Activated naive CD4-positive, alpha-beta T cell treated with anti-CD3 and anti-CD28 coated beads, Interleukin-2, amount 50 U/mL, for 24 hours (primary cell): ENCODE data around the gene SYT17.

Experiments used
- H3K27ac Mint-ChIP-seq: one replicate; pipeline ENCODE4 v1.8.0; 2021; ENCODE audit warnings: mild to moderate bottlenecking, mixed read lengths
- H3K27me3 Mint-ChIP-seq: one replicate; pipeline ENCODE4 v1.8.0; 2021; ENCODE audit warnings: mixed read lengths
- H3K36me3 Mint-ChIP-seq: one replicate; pipeline ENCODE4 v1.8.0; 2021; ENCODE audit warnings: mixed read lengths
- H3K4me1 Mint-ChIP-seq: one replicate; pipeline ENCODE4 v1.8.0; 2021; ENCODE audit warnings: mixed read lengths
- H3K4me3 Mint-ChIP-seq: one replicate; pipeline ENCODE4 v1.8.0; 2021; ENCODE audit warnings: mild to moderate bottlenecking, mixed read lengths
- H3K9me3 Mint-ChIP-seq: one replicate; pipeline ENCODE4 v1.8.0; 2021; ENCODE audit warnings: mixed read lengths

SYT17 gene

DNA sequence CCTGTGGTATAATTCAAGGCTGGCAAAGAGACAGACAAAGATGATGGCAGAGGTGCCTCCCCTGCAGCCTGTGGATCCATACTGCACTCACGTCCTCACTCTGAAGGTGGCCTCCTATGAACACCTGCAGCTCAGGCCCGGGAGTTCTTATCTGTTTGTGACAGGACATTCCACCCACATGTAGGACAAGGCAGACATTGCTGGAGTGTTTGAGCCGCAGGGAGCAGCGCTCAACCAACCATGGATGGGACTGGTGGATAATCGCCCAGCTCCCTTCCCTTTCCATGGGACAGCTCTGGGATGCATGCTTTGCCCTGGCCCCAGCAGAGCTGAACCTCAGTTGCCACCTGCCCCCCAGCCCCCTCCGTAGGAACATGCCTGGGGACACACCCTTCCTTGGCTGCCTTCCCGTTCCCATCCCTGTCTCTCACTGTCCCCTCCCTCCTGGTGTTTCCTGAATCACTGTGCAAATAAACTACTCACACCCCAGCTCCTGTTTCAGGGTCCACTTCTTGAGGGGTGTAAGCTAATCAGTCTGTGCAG is 32.1 kb upstream of the SYT17 start:
- H3K27me3 Mint-ChIP-seq: peaks cover 6% of the 10 kb centered on the region
- no peaks in the 10 kb centered on the region for H3K9me3 Mint-ChIP-seq
- no peak overlapping the region for H3K27ac Mint-ChIP-seq
- H3K36me3 Mint-ChIP-seq: no peaks in the 10 kb centered on the region
- peaks cover 5% of the 10 kb centered on the region for H3K4me1 Mint-ChIP-seq
- no peak overlapping the region for H3K4me3 Mint-ChIP-seq

DNA sequence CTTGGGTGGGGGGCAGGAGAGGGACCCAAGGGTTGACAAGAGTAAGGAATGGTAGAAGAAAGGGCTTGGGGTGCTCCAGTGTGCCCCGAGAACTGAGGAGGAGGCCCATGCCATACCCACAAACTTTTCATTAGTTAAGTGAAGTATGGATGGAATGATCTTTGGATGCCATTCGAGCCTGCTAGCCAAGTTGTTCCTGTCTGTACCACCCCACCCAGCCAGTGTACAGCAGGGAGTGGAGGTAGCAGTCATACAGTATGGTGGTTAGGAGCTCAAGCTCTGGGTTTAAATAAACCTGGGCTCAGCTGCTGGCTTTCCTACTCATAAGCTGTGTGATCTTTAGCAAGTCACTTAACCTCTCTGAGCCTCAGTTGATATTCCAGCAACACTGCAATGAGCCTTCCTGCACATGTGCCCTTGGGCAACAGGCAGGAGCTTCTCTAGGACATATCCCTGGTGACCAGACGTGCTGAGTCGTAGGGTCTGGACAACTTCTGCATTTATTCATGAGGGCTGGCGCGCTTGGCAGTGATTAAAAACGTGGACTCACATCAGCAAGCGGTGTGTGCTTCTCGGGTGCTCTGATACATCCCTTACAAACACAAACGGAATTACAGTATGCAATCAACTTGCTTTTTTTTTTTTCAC is 31.4 kb upstream of the SYT17 start:
- Mint-ChIP-seq H3K4me1 (no peaks in the 10 kb centered on the region), H3K27me3 (peaks cover 6% of the 10 kb centered on the region), H3K36me3 (no peaks in the 10 kb centered on the region), H3K9me3 (no peaks in the 10 kb centered on the region), H3K27ac (no peak overlapping the region), H3K4me3 (no peak overlapping the region)

DNA sequence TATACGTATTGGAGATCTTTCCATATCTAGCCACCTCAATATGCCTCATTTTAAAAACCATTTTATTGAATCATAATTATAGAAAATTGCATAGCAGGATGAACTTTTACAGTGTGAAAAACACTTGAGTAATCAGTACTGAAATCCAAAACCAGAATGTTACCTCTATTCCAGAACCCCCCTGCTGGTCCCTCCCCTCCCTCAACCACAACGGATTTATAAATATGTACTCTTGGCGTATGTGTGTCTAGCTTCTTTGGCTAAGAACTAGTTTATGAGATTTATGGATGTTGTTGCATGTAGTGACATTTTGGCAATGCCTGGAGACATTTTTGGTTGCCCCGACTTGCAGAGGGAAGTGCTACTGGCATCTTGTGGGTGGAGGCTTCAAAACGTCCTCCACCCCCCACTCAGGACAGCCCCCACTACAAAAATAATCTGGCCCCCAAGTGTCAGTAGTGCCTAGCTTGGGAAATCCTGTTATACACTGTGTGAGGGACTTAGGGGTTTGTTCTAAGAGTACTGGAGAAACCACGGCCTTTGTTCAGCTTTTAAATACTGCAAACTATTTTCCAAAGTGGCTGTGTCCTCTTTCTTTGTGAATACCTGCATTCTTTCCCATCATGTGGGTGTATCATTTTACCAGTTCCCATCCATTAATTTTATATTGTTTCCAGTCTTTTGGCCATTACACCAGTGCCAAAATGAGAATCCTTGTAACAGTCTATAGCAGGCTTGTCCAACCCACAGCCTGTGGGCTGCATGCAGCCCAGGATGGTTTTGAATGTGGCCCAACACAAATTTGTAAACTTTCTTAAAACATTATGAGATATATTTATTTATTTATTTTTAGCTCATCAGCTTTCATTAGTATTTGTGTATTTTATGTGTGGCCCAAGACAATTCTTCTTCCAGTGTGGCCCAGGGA is 30.6 kb upstream of the SYT17 start:
- no peaks in the 10 kb centered on the region for H3K36me3 Mint-ChIP-seq
- H3K27me3 Mint-ChIP-seq: peaks cover 7% of the 10 kb centered on the region
- no peaks in the 10 kb centered on the region for H3K9me3 Mint-ChIP-seq
- no peak overlapping the region for H3K27ac Mint-ChIP-seq
- H3K4me1 Mint-ChIP-seq: no peaks in the 10 kb centered on the region
- no peak overlapping the region for H3K4me3 Mint-ChIP-seq

DNA sequence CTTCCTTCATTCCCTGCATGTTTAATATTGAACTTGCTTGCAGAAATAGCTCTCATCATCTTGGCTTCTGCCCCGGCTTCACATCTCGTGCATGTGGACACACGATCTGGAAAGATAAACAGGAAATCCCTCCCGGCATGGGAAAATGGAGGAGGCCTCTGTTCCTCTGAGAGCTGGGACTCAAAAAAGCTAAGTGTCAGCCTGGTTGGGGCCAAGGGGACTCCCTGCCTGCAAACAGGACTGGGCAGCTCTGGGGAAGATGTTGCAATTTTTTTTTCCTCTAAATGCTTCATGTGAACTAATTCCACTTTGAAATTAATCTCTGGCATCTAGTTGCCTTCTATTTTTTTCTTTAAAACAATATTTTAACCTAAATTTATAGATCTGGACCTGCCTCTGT is 29.4 kb upstream of the SYT17 start:
- no peak overlapping the region for H3K4me3 Mint-ChIP-seq
- no peaks in the 10 kb centered on the region for H3K4me1 Mint-ChIP-seq
- no peaks in the 10 kb centered on the region for H3K9me3 Mint-ChIP-seq
- peaks cover 9% of the 10 kb centered on the region for H3K27me3 Mint-ChIP-seq
- H3K36me3 Mint-ChIP-seq: no peaks in the 10 kb centered on the region
- H3K27ac Mint-ChIP-seq: no peak overlapping the region

DNA sequence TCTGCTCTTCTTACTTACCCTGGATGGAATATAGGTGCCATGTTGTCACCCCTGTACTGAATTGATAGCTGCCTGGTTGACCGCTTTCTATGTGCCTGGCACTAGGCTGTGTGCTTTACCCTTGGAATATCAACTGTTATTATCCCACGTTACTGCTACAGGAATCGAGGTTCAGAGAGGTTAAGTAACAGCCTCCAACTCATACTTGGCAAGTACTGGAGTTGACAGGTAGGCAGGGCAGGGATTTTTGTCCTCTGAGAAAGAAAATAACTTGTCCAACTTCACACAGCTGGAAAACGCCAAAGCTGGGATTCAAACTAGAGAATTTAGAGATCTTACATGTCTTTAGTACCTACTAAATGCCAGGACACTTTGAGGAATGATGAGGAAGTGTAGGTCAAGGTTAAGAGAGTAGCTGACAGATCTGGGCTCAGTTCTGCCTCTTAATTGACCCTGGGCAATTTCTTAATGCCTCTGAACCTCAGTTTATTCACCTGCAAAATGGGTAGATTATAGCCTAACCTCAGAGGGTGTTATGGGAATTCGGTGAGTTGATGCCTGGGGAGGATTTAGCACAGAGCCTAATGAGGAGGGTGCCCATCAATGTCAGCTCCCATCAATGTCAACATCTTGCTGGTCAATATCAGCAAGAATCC is 28.5 kb upstream of the SYT17 start:
- Mint-ChIP-seq H3K36me3 (no peaks in the 10 kb centered on the region), H3K27me3 (peaks cover 9% of the 10 kb centered on the region), H3K27ac (no peak overlapping the region), H3K4me3 (no peak overlapping the region), H3K4me1 (no peaks in the 10 kb centered on the region), H3K9me3 (no peaks in the 10 kb centered on the region)

DNA sequence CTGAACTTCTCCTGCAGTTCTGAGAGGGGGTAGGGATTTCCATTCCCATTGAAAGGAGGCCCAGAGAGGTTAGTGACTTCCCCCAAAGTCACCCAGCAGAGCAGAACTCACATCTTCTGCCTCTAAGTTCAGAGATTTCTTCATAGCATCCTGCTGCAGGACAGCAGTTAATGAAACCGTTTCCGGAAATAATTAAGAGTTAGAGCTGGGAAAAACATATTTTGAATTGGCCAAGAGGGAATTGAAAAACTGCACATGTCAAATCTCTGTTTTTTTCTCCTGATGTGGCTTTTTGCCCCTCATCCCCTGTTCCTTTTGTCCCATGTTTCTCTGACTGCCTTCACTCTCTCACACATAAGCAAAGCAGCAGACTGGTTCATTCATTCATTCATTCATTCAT is 27.6 kb upstream of the SYT17 start:
- Mint-ChIP-seq H3K4me3 (no peak overlapping the region), H3K9me3 (no peaks in the 10 kb centered on the region), H3K4me1 (no peaks in the 10 kb centered on the region), H3K36me3 (no peaks in the 10 kb centered on the region), H3K27ac (no peak overlapping the region), H3K27me3 (peaks cover 9% of the 10 kb centered on the region)

DNA sequence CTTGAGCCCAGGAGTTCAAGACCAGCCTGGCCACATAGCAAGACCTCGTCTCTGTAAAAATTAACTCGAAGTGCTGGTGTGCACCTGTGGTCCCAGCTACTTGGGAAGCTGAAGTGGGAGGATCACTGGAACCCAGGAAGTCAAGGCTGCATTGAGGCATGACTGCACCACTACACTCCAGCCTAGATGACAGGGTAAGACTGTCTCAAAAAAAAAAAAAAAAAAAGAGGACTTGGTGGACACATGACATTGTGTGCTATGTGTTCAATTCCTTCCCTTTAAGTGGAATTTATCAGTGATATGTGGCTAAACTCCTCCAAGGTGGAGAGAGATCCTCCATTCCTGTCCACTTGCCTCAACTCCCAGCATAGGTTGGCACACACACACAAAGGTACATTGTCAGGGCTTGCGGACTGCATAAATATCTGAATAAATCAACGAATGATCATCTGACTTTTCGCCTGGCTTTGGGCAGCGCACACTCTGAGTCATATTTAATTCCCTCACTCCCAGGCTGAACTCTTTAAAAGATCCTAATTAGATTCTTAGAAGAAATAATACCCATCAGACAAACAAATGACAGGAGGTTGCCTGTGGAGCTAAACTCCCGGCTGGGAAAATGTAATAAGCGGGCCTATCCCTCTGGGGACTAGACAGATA is 25.0 kb upstream of the SYT17 start:
- no peak overlapping the region for H3K4me3 Mint-ChIP-seq
- H3K27ac Mint-ChIP-seq: no peak overlapping the region
- no peaks in the 10 kb centered on the region for H3K36me3 Mint-ChIP-seq
- peaks cover 9% of the 10 kb centered on the region for H3K27me3 Mint-ChIP-seq
- H3K9me3 Mint-ChIP-seq: no peaks in the 10 kb centered on the region
- H3K4me1 Mint-ChIP-seq: no peaks in the 10 kb centered on the region

DNA sequence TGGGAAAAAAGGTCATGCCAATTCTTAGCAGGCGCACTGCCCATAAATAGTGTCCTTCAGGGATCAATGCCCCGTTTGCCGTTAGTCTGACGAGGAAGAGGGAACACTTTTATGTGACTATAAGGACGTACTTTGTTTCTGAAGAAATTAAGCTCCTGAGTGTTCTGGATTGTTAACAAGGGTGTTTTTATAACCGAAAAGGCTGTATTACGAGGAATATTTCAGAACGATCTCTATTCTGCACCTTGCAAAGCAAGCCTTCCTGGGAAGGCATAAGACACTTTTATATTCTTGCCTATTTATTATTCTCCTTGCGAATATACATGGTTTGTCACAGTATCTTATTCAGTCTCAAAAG is 24.5 kb upstream of the SYT17 start:
- H3K4me3 Mint-ChIP-seq: no peak overlapping the region
- peaks cover 1% of the 10 kb centered on the region for H3K9me3 Mint-ChIP-seq
- H3K36me3 Mint-ChIP-seq: no peaks in the 10 kb centered on the region
- H3K27me3 Mint-ChIP-seq: peaks cover 7% of the 10 kb centered on the region
- no peaks in the 10 kb centered on the region for H3K4me1 Mint-ChIP-seq
- no peak overlapping the region for H3K27ac Mint-ChIP-seq

DNA sequence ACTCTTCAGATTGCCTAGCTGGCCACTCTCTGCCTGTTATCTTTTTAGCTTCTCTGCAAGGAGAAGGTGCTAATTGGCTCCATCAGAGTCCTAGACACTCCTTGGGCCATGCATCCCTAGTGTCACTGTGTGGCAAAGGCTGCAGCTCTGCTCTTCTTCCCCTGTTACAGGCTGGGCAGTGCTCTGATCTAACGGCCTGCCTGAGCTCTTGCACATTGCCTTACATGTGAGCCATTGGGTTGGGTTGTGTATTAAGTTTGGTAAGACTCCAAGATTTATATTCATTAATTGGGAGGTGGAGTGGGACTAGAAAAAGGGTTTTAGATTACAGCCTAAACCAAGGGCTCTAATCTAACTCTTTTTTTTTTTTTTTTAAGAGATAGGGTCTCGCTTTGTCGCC is 23.0 kb upstream of the SYT17 start:
- H3K27me3 Mint-ChIP-seq: peaks cover 9% of the 10 kb centered on the region
- no peaks in the 10 kb centered on the region for H3K4me1 Mint-ChIP-seq
- H3K36me3 Mint-ChIP-seq: no peaks in the 10 kb centered on the region
- H3K9me3 Mint-ChIP-seq: peaks cover 5% of the 10 kb centered on the region
- no peak overlapping the region for H3K4me3 Mint-ChIP-seq
- no peak overlapping the region for H3K27ac Mint-ChIP-seq

DNA sequence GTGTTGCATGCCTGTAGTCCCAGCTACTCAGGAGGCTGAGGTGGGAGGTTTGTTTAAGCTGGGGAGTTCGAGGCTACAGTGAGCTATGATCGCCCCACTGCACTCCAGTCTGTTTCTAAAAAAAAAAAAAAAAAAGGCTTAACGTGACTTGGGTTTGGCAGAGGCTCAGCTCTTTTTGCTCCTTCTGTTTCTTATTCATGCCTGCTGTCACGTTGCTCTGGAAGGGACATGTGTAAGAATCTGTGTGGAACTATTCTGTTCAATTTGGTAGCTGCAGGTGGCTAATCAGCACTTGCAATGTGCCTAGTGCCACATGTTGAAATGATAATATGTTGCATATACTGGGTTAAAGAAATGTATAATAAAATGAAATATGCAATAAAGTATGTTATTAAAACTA is 20.9 kb upstream of the SYT17 start:
- Mint-ChIP-seq H3K9me3 (peaks cover 5% of the 10 kb centered on the region), H3K27me3 (peaks cover 5% of the 10 kb centered on the region), H3K36me3 (no peaks in the 10 kb centered on the region), H3K27ac (no peak overlapping the region), H3K4me1 (no peaks in the 10 kb centered on the region), H3K4me3 (no peak overlapping the region)

DNA sequence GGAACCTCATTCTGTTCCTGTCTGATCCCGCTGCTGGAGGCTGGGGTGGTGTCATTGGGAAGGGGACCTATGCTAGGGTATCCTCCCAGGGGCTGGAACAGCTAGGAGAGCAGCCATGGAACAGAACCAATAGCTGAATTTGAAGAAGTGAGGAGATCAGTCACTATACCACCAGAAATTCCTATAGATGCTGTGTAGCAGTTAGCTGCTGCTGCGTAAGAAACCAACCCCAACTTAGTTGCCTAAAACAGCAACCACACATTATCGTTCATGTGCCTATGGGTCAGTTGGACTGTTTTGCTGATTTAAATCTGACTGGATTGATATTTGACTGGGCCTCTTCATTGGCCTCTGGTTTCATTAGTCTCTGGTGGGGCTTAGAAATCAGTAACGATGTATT is 20.4 kb upstream of the SYT17 start:
- Mint-ChIP-seq H3K27ac (no peak overlapping the region), H3K4me1 (no peaks in the 10 kb centered on the region), H3K27me3 (peaks cover 5% of the 10 kb centered on the region), H3K9me3 (peaks cover 5% of the 10 kb centered on the region), H3K4me3 (no peak overlapping the region), H3K36me3 (no peaks in the 10 kb centered on the region)

DNA sequence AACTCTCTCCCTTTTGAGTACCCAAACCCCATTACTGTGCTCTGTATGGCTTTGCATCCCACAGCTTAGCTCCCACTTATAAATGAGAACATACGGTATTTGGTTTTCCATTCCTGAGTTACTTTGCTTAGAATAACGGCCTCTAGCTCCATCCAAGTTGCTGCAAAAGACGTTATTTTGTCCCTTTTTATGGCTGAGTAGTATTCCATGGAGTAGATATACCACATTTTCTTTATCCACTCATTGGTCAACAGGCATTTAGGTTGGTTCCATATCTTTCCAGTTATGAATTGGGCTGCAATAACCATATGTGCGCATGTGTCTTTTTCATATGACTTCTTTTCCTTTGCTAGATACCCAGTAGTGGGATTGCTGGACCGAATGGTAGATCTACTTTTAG is 19.9 kb upstream of the SYT17 start:
- Mint-ChIP-seq H3K36me3 (no peaks in the 10 kb centered on the region), H3K4me1 (no peaks in the 10 kb centered on the region), H3K9me3 (peaks cover 5% of the 10 kb centered on the region), H3K4me3 (no peak overlapping the region), H3K27me3 (peaks cover 5% of the 10 kb centered on the region), H3K27ac (no peak overlapping the region)

DNA sequence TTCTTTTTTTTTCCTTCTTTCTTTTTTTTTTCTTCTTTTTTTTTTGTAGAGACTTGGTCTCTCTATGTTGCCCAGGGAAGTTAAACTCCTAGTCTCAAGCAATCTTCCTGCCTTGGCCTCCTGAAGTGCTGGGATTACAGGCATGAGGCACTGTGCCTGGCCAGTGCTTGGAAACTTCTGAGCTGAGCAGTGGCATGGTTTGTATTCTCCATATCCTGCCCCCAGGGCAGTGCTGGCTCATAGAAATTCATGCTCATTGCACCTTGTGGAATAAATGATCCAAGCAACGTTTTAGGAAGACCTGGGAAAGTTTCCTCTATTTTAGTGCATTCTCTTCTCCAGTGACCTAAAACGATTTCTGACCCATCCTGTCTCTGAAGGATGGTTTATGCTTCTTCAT is 16.7 kb upstream of the SYT17 start:
- H3K9me3 Mint-ChIP-seq: peaks cover 5% of the 10 kb centered on the region
- no peak overlapping the region for H3K4me3 Mint-ChIP-seq
- H3K4me1 Mint-ChIP-seq: no peaks in the 10 kb centered on the region
- H3K27me3 Mint-ChIP-seq: peaks cover 6% of the 10 kb centered on the region
- no peaks in the 10 kb centered on the region for H3K36me3 Mint-ChIP-seq
- H3K27ac Mint-ChIP-seq: no peak overlapping the region

DNA sequence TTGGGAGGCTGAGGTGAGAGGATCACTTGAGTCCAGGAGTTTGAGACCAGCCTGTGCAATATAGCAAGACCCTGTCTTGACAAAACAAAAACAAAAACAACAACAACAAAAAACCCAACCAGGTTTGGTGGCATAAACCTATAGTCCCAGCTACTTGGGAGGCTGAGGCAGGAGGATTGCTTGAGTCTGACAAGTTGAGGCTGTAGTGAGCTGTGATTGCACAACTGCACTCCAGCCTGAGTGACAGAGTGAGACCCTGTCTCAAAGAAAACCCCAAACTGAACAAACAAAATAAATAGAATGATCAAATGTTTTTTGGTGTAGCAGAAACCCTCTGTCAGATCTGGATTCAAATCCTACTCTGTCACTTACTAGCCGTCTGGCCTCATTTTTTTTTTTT is 16.0 kb upstream of the SYT17 start:
- H3K4me3 Mint-ChIP-seq: no peak overlapping the region
- H3K27me3 Mint-ChIP-seq: peaks cover 6% of the 10 kb centered on the region
- H3K9me3 Mint-ChIP-seq: peaks cover 5% of the 10 kb centered on the region
- H3K27ac Mint-ChIP-seq: no peak overlapping the region
- no peaks in the 10 kb centered on the region for H3K4me1 Mint-ChIP-seq
- no peaks in the 10 kb centered on the region for H3K36me3 Mint-ChIP-seq

DNA sequence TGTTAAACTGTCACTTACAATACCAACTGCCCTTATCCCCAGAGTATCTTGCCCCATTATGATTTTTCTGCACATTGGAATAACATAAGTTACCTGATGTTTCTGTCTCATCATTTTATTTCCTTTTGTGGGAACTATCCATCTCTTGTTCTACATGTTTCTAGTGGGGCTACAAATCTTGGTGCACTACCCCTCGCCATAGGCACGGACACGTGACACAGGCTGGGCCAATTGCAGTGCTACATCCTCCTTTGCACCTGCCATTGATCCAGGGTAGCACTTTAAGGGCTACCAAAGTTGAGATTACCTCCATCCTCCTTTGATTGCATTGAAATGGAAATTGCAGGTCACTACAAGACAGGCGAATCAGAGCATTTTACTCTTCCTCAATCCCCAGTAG is 14.2 kb upstream of the SYT17 start:
- Mint-ChIP-seq H3K36me3 (no peaks in the 10 kb centered on the region), H3K27me3 (peaks cover 4% of the 10 kb centered on the region), H3K4me3 (no peak overlapping the region), H3K4me1 (no peaks in the 10 kb centered on the region), H3K9me3 (peaks cover under 1% of the 10 kb centered on the region), H3K27ac (no peak overlapping the region)
